ENCODE data around the gene GATAD2A.

GATAD2A gene

DNA sequence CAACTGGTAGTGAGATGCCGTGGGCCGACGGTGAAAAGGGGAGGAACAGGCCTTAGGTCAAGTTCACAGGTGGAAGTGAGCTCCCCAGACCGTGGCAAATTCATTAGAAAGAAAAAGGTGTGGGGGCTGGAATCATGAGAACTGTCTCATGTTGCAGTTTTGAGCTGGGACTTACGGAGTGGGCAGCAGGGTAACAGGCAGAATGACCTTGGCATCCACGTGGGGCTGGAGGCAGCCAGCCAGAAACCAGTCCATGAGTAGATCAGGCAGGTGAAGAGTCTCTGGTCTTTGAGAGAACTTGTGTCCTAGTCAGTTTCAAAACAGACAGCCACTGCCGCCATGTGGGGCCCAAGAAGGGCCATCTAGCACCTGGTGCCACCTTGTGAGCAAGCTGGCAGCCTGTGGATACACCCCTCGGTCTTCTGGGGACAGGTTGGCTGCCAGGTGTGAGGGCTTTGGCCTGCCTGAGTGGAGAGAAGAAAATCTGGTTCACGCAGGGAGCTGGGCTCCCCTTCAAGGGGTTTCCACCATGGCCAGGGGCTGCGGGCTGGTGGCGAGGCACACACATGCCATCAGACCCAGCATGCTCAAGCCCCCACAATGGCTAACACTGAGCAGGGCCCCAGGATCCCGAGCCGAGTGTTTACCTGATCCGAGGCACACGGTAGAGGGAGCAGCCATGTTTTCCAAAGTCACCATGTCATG lies 86.0 kb downstream of the GATAD2A start:
- DNase-seq = no peak

DNA sequence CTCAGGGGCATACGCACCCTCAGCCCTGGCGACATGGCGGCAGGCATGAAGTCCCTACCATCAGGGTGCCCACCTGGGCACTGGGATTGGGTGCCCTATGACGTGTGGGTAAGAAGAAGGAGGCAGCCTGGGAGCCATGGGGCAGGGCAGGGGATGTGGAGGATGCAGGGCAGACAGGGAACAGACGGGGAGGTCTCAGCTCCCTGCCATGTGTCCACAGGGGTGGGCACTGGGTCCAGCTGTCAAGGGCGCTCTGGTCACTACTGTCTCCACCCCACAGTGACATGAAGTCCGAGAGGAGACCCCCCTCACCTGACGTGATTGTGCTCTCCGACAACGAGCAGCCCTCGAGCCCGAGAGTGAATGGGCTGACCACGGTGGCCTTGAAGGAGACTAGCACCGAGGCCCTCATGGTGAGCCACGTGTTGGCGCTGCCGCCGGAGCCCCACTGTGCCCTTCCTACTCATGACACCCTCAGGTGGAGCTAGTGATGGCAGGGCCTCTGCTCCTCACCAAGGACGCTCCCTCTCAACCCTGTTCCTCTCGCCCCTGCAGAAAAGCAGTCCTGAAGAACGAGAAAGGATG lies 86.6 kb downstream of the GATAD2A start:
- no peak for DNase-seq

- no peak for DNase-seq
These were observed 88.5 kb downstream of the GATAD2A start for GRCh38 chr19:19493841-19494546.

- DNase-seq = no peak
These were observed 90.4 kb downstream of the GATAD2A start for GRCh38 chr19:19495614-19496603.

GRCh38 chr19:19498255-19498991 lies 92.9 kb downstream of the GATAD2A start:
- no peak for DNase-seq

DNA sequence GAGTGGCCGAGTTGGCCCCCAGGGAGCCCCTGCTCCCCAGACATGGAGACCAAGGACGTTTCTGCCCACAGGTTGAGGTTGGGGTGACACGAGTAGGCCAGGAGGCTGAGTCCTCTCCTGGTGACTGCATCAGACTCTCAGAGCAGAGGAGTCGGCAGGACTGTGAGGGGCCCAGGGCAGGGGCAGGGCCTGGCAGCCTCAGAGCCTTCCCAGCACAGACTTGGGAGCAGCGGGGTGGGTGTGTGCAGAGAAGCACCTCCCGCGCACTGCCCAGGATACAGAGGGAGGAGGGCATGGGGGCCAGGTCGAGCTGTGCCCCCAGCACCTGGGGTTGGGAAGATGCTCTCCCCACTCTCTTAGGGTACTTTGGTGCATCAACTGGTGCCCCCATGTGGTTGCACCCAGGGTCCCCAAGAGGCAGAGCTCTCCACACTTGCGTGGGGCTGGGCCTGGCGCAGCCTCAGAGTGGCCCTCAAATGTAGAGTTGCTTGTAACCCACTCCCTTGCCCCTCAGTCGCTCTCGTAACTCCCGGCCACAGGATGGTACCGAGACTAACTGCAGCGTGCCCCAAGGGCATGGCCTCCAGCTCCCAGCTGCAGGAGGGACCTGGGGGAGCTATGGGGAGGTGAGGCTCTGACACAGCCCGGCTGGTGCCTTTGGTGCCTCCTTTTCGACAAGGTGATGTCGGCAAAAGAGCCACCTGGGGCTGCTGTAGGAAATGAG lies 94.0 kb downstream of the GATAD2A start:
- no peak for DNase-seq

GRCh38 chr19:19500975-19501644 lies 95.6 kb downstream of the GATAD2A start:
- DNase-seq = no peak

DNA sequence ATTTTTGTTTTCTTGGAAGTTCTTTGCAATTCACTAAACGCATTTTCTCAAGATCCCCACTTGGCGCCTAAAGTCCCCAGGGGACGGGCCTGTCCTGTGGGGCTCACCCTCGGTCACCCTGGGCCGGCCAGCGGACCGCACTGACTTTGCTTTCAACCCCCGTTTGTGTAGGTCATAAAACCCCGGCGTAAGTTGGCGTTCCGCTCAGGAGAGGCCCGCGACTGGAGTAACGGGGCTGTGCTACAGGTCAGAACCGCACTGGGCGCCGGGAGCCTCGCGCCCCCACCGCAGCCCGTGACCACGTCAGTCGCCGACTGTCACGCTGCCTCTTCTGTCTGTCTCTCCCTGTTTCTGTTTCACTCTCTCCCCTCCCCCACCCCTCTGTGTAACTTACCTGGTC lies 96.3 kb downstream of the GATAD2A start:
- DNase-seq = no peak

- no peak for DNase-seq
These were observed 96.8 kb downstream of the GATAD2A start for GRCh38 chr19:19502281-19502680.

- DNase-seq = no peak
These were observed 97.5 kb downstream of the GATAD2A start for GRCh38 chr19:19502808-19503602.

- DNase-seq = no peak
These were observed 99.5 kb downstream of the GATAD2A start for GRCh38 chr19:19504754-19505668.

- DNase-seq = no peak
These were observed 100.3 kb downstream of the GATAD2A start for GRCh38 chr19:19505669-19506326.

DNA sequence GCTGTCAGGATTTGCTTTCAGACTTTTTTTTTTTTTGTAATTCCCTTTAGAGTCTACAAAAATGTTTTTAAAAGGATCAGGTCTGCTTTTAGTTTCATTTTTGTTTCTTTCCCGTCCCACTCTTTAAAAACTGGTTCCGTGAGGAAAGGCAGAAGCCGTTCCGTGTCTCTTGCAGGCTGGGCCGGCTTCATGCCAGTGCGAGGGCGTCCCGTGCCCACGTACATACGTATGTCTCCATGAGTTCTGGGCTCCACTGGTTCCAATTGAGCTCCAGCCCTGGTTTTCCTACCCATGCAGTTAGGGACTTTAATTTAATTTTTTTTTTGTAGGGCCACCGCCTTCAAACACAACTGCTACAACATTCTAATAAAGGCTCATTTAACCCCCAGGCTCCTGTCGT lies 101.1 kb downstream of the GATAD2A start:
- DNase-seq = no peak

DNA sequence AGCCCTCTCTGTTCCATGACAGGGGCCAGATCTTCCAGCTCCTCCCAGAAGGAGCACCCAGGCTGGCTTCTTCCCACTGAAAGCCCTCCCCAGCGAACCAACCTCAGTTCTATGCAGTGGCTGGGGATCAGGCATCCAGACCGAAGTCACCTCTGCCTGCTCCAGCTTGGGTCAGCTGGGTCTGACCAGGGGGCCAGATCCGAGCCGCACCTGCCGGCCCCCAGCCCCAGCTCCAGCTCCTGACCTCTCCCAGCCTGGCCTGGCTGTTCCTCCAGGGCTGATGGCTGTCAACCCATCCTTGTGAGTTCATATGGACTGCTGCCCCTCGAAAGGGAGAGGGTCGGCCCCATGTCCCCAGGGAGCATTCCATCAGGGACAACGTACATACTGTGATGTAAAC lies 101.9 kb downstream of the GATAD2A start:
- DNase-seq = no peak

DNA sequence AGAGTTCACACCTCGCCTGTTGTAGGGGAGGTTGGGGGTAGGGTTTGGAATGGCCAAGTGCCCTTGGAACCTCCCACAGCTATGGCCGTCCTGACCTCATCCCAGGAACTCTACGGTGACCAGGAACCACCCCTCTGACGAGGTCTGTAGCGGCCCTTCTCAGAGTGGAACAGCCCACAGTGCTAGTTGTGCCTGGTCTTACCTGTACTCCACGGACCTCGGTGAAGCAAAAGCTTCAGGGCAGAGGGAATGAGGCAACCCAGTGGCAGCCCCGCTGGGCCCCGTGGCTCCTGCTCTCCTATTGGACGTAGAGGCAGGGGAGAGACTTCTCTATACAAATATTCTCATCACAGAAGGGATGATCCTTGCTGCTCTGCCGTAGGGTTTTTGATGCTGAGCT lies 102.7 kb downstream of the GATAD2A start:
- no peak for DNase-seq

- no peak for DNase-seq
These were observed 105.0 kb downstream of the GATAD2A start for GRCh38 chr19:19510432-19510831.

DNA sequence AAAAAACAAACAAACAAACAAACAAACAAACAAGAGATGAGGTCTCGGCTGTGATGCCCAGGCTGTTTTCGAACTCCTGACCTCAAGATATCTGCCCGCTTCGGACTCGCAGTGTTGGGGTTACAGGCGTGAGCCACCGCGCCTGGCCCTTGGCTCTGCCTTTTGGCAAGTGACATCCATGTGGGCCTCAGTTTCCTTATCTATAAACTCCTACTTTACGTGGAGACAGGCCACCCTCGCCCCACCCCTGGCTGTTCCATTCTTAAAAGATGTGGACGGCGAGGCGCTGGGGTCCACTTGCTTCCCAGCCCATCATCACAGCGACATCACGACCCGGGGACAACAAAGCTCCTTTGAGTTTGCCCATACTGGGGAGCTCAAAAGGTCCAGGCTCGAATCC lies 108.2 kb downstream of the GATAD2A start:
- no peak for DNase-seq

DNA sequence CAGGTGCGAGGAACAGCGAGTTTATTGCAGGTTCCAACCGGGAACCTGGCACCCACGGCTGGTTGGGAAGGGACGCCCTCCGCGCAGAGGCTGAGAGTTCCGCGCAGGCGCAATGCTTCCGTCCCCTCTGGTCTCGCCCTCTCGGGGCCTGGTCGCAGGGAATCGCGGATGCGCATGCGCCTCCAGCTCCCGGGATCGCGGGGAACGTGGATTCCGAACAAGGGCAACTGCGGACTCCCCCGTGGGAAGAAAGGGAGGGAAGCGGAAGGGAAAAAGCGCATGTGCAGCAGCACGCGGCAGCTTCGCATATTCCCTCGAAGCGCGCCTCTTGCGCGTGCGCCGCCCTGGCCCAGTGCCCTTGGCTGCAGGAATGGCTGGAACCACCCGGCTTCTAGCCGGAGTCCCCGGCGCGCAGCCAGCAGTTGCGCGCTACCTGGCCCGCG lies 108.8 kb downstream of the GATAD2A start:
- no peak for DNase-seq
